KG1 (cell line): ENCODE measurements around the gene AICDA.
"Not testable (repeated sequence)": the region's sequence is repeated elsewhere in the genome, so short reads cannot be mapped to it uniquely, and the experiment has no call there.

ENCODE experiments used
- DNase-seq: peaks from one replicate; lab custom pipeline; 2025; lab: John Stamatoyannopoulos, UW

AICDA gene

DNA sequence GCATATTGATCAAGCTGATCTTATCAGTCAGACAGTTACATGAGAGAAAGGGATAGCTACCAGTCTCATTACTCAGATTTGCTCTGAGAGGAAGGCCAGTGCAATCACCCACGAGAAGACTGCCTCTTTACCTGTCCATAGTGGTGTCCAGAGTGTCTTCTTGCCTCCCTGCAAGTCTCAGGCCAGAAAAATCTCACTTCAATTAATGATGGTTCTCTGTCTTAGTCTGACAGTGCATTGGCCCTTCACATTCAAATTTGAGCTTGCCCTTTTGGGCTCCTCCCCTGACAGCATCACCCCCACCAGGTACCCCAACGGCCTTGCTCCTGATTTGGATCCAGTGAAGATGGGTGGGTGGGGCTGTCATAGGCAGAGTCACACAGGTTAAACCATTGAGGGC, at the start of gene AICDA:
Gene AICDA (minus strand): TSS at position 231 of the 400 bp plus-strand sequence. CDS start 92 bp downstream, at position 139.
- DNase-seq: no peak

DNA sequence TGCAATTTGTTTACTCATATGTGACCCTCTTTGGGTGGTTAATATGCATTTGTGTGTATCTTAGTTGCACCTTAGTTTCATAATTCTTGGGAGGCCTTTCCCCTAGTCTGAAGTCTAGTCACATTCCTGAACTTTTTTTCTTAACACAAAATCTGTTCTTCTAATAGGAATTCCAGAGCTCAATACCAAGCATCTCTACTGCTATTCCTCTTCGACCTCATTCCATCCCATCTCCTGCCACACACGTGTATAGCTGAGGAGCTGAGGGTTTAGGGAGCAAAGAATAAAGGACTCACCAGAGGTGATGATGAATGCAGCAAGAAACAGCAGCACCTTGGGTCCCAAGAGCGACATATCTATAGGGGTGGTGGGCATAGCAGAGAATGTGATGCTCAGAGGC, 49.1 kb upstream of the AICDA start:
- no peak for DNase-seq

- DNase-seq: no peak
These were observed 48.4 kb upstream of the AICDA start for GRCh38 chr12:8661016-8661415.

DNA sequence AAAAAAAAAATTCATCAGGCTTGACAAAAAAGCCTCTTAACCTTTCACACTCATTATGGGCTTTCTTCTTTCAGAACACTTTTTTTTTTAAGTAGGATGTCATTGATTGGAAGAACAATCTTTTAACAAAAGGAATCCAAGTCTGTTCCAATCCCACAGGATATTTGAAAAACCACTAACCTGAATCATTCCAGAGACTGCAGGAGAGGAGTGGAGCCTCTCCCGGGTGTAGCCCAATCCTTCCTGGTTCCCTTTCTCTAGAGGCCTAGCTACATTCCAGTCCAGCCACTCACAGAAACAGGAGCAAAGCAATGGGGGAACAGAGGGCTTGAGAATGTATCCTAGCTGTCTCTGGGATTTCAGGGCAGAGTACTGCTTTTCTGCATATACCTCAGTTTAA, 45.7 kb upstream of the AICDA start:
- DNase-seq: no peak

DNA sequence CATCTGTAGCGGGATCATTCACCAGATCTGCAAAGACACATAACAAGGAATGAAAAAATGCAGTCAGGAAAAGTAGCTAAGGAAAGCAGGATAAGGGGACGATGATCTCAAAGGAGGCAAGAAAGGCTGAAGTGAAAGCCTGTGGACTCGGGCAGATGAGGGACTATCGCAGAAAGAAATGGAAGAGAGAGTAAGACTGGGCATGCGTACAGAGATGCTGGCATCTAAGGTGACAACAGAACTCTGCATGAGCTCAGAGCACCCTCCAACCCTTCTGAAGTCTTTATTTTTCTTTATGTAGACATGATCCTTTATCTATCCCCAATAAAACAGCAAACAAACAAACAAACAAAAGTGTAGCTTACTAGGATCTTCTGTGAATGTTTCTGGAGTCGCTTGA, 42.8 kb upstream of the AICDA start:
- DNase-seq: no peak

GRCh38 chr12:8648576-8649205, 36.0 kb upstream of the AICDA start:
- DNase-seq: no peak

DNA sequence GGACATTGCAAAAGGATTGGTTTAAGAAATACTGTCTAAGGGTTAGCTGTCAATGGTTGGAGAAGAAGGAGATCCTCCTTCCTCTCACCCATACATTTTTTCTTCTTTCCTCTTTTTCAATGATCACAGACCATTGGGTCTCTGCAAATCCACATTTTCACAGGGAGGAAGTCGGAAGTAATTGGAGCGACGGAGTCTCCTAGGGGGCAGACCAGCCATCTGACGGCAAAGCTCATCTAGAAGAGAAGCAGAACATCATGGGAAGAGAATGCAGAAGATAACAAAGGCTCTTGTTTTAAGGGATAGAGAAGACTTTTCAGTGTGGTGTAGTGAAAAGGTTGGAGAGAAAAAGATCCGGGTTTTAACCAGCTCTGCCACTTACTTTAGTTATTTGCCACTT, 35.3 kb upstream of the AICDA start:
- no peak for DNase-seq

DNA sequence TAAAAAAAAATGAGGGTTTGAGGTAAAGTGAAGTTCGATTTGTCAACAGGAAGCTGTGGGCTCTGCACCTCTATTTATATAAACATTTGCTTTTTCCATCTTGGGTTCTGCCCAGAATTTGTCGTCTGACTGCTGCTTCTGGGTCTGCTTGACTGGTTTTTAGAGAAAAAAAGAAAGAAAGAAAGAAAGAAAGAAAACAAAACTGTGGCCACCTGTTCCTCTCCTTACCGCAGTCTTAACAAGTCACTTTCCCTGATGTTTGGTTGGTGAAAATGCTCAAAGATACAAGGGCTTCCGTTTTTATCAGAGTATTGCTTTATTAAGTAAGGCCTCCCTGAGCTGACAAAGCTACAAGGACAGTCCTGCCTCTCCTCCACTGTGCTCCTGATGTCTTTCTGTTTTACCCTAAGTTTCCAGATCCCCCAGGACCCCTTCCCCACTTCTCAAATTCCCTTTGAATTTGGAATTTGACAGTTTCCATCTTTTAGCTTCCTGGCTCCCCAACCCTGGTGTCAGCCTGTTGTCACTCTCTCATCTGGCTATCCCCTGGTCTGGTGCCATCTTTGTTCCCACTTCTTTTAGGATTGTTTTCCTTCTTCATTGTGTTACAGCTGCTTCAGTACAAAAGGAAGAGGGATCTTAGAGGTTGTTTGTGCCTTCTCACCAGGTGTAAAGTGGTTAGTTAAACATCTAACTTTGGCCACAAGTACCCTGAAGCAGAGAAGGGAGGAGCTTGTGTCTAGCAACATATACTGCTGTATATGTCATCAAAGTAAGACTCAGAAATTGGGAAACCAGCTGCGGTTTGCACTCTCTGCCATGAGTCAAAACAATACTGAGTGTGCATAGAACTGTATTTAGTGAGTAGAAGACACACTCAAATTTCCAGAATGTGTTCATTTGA, 31.9 kb upstream of the AICDA start:
- no peak for DNase-seq

DNA sequence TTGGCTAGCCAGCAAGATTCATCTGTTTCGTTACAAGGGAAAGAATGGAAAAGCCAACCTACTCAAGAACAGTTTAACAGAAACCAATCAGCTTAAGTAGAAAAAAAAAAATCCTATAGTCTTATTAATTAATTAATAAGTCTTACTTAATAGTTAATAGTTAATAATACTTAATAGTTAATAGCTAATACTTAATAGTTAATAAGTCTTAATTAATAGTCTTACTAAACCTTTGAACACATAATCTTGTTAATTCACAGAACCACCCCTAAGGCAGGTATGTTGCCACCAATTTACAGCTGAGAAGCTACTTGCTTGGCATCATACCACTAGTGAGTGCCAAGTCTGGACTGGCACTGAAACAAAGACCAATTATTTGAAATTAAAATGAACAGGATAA, 30.1 kb upstream of the AICDA start:
- no peak for DNase-seq

DNA sequence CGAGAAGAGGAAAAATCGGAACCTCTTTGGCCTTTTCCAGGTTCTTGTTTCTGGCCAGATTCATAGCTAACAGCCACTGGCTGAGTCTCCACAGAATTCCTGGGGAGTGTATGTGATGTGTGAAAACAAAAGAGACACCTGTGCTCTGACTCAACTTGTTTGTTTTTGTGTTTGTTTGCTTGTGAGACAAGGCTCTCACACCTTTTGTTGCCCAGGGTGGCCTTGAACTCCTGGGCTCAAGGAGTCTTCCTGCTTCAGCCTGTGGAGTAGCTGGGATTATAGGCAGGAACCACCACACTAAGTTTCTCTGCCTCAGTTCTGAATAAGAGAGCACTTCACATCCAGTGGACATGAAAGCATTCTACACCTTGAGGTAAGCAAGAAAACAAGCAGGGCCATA, 27.3 kb upstream of the AICDA start:
- no peak for DNase-seq

DNA sequence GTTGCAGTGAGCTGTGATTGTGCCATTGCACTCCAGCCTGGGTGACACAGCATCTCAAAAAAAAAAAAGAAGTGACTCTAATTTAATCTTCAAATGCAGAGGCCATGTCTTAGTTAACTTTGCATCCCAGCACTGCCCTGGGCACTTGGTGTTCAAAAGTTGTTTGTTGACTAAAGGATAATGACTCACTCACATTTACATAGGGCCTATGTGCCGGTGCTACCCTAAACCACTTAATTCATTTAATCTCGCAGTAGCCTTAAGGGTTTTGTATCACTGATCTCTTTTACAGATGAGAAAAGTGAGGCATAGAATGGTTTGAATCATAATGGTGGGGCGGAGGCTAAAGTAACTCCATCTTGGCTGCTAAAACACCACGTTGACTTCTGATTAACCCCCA, 26.3 kb upstream of the AICDA start:
- DNase-seq: no peak

DNA sequence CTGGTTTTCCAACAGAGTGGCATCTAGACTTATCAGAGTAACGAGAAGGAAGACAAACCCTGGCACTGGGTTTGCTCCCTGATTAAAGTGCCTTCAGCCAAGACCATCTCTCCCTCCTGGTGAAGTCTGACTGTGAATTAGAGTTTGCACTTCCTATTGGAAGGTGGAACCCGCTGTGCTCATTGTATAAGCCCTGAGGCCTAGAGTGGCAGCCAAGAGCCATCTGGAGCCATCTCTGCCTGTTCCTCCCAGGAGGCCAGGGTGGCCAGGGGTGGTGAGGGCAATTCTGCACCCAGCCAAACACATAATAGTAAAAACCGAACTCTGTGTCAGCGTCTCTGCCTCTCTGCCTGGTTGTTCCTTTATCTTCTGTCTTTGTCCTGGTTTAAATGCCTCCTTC, 25.0 kb upstream of the AICDA start:
- no peak for DNase-seq

GRCh38 chr12:8637244-8637643, 24.6 kb upstream of the AICDA start:
- DNase-seq: no peak

DNA sequence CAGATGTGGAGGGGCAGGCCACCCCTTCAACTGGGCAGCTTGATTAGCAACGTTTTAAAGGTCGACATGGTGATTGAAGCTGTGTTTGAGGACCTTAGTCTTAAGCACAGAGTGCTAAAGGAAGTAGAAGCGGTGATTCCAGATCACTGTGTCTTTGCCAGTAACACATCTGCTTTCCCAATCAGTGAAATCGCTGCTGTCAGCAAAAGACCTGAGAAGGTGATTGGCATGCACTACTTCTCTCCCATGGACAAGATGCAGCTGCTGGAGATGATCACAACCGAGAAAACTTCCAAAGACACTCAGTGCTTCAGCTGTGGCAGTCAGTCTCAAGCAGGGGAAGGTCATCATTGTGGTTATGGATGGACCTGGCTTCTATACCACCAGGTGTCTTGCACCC, 23.9 kb upstream of the AICDA start:
- no peak for DNase-seq

DNA sequence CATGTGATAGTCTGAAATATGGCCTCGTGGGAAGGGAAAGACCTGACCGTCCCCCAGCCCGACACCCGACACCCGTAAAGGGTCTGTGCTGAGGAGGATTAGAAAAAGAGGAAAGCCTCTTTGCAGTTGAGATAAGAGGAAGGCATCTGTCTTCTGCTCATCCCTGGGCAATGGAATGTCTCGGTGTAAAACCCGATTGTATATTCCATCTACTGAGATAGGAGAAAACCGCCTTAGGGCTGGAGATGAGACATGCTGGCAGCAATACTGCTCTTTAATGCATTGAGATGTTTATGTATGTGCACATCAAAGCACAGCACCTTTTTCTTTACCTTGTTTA, 23.3 kb upstream of the AICDA start:
- not testable (repeated sequence) for DNase-seq

DNA sequence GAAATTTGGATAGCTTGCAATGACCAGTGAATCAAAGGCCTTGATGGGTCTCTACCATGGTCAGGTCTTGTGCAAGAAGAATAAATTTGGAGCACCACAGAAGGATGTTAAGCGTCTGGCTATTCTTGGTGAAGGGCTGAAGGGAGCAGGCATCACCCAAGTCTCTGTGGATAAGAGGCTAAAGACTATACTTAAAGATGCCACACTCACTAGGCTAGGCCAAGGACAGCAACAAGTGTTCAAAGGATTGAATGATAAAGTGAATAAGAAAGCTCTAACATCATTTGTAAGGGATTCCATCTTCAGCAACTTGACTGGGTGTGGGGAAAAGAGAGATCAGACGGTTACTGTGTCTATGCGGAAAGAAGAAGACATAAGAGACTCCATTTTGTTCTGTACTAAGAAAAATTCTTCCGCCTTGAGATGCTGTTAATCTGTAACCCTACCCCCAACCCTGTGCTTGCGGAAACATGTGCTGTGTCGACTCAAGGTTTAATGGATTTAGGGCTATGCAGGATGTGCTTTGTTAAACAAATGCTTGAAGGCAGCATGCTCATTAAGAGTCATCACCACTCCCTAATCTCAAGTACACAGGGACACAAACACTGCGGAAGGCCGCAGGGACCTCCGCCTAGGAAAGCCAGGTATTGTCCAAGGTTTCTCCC, 22.8 kb upstream of the AICDA start:
- DNase-seq: not testable (repeated sequence)

DNA sequence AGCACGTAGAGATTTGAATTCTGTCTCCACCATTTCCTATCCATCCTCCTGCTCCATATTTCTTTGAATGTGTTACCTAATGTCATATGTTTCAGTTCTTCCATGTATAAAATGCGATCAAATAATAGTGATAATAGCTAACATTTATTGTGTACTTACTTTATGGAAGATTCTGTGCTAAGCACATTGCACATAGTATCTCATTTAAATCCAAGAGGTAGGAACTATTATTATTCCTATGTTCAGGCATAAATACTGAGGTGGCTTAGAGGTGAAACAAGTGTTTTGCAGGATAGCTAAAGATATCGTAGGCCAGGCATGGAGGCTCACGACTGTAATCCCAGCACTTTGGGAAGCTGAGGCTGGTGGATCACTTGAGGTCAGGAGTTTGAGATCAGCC, 17.5 kb upstream of the AICDA start:
- DNase-seq: no peak

- DNase-seq: no peak
These were observed 16.9 kb upstream of the AICDA start for GRCh38 chr12:8629486-8630033.

GRCh38 chr12:8628731-8629130, 16.1 kb upstream of the AICDA start:
- no peak for DNase-seq

DNA sequence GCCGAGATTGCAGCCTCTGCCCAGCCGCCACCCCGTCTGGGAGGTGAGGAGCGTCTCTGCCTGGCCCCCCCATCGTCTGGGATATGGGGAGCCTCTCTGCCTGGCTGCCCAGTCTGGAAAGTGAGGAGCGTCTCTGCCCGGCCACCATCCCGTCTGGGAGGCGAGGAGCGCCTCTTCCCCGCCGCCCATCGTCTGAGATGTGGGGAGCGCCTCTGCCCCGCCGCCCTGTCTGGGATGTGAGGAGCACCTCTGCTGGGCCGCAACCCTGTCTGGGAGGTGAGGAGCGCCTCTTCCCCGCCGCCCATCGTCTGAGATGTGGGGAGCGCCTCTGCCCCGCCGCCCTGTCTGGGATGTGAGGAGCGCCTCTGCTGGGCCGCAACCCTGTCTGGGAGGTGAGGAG, 12.1 kb upstream of the AICDA start:
- DNase-seq: not testable (repeated sequence)

DNA sequence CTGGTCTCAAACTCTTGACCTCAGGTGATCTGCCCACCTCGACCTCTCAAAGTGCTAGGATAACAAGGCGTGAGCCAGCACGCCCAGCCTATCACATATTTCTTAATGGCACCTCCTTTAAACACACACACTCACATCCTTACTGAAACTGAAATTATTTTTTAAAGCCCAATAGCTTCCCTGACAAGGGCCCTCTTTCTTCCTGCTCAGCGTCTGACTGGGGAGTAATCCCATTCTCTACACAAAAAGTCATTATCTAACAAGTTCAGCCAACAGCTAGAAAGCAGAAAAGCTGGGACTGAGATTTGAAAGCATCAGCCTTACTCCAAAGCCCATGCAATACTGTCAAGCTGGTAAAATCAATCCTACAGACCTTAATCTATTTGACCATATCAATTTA, 10.0 kb upstream of the AICDA start:
- no peak for DNase-seq

GRCh38 chr12:8615206-8615605, 2.5 kb upstream of the AICDA start:
- DNase-seq: no peak

DNA sequence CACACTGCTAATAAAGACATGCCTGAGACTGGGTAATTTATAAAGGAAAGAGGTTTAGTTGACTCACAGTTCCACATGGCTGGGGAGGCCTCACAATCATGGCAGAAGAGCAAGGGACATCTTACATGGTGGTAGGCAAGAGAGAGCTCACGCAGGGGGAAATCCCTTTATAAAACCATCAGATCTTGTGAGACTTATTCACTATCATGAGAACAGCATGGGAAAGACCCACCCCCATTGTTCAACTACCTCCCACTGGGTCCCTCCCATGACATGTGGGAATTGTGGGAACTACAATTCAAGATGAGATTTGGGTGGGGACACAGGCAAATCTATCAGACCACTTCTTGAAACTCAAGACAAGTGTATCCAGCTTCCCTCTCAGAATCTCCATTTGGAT, 1.2 kb upstream of the AICDA start:
- not testable (repeated sequence) for DNase-seq
